ENCODE measurements around the gene MSI2.
A peak's percentile ranks its signal among the peaks of the same experiment; 100 is the strongest.
"Not testable (repeated sequence)": the region's sequence is repeated elsewhere in the genome, so short reads cannot be mapped to it uniquely, and the experiment has no call there.

Gene MSI2

GRCh38 chr17:57294629-57295501 is 38.5 kb downstream of the MSI2 start:
- peak; percentile 66 for DNase-seq

GRCh38 chr17:57295526-57296023 is 39.3 kb downstream of the MSI2 start:
- no peak for DNase-seq

- no peak for DNase-seq
These were observed 39.9 kb downstream of the MSI2 start for GRCh38 chr17:57296231-57296630.

DNA sequence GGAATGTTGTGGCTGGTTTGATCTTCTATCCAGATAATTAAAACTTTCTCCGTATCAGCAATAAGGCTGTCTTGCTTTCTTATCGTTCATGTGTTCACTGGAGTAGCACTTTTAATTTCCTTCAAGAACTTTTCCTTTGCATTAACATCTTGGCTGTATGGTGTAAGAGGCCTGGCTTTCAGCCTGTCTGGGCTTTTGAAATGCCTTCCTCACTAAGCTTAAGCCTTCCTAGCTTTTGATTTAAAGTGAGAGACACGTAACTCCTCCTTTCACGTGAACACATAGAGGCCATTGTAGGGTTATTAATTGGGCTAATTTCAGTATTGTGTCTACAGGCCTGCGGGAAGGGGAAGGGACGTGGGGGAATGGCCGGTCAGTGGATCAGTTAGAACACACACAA is 42.9 kb downstream of the MSI2 start:
- no peak for DNase-seq

- not testable (repeated sequence) for DNase-seq
These were observed 44.3 kb downstream of the MSI2 start for GRCh38 chr17:57300592-57300991.

GRCh38 chr17:57302690-57303465 is 46.6 kb downstream of the MSI2 start:
- no peak for DNase-seq

GRCh38 chr17:57305144-57305728 is 48.9 kb downstream of the MSI2 start:
- DNase-seq = no peak

DNA sequence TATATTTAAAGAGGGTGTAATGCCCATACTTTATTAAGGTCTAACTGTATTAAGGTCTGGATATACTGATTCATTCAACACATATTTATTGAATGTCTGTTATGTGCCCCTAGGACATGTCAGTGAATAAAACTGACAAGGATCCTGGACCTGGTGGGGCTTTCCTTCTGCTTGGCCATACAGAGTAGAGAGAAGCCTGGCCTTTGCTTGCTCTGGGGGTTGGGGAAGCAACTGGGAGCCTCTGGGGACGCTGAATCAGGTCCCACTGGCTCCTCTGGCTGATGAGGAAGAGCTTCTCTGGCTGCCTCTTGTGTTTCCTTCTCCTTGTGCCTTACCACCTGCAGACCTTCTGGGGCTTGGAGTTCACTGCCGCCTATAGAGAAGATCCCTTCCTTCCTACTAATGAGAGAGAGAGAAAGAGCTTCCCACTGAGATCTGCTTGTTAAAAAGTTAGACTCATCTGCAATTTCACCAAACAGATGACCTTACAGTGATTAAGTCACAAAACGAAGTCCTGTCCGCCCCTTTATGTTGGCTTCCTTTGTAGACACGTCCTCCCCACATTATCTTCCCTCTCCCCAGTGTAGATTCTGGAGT is 49.7 kb downstream of the MSI2 start:
- DNase-seq = no peak

- DNase-seq = no peak
These were observed 52.3 kb downstream of the MSI2 start for GRCh38 chr17:57308543-57309186.

- no peak for DNase-seq
These were observed 53.2 kb downstream of the MSI2 start for GRCh38 chr17:57309479-57309878.

- DNase-seq = no peak
These were observed 55.2 kb downstream of the MSI2 start for GRCh38 chr17:57311281-57312216.

DNA sequence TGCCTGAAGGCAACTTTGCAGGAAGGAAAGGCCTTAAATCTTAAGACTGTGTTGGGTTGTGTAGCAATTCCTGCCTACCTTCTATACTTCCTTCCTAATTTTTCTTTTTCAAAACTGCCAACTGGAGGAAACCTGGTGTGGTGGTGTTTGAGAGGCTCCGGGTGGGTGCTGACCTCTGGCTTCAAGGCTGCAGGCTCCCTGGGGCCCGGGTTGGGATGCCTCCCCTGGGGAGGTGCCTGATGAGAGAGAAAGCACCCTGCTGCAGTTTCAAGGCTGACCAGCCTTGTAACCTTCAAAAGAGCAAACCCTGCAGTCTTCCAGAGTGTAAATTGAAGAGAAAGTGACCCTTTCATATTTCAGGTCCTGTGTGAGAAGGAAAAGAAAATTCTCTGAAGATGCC is 55.9 kb downstream of the MSI2 start:
- no peak for DNase-seq

DNA sequence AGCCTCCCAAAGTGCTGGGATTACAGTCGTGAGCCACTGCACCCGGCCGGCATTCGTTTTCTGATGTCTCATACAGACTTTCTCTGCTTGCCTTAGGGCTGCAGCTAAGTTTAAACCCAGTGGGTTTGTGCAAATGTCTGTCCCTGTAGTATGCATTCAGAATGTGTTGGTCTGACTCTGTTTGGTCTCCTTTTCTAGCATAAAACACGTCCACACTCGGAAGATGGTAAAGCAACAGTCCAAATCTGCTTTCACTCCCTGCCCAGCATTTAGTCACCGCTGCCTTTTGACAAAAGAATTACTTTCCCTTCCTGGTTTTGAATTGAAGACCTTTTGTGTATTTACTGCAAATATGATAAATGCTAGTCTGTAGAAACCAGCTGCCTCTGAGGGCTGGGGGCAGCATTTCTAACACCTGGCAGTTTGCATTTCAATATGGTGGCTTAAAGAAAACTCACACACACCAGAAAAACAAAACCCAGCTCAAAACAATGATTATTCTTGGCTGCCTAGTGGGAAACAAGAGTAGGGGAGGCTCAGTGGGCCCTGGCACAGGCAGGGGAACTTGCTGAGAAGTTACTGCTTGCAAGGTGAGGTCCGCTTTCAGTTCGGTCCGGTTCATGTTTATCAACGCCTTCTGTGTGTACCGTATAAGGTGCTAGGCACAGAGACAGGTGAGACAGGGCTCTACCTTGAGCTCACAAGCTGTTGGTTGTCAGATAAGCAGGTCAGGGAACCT is 56.9 kb downstream of the MSI2 start:
- no peak for DNase-seq

- DNase-seq = no peak
These were observed 59.0 kb downstream of the MSI2 start for GRCh38 chr17:57315061-57316015.

- no peak for DNase-seq
These were observed 60.0 kb downstream of the MSI2 start for GRCh38 chr17:57316361-57316760.

DNA sequence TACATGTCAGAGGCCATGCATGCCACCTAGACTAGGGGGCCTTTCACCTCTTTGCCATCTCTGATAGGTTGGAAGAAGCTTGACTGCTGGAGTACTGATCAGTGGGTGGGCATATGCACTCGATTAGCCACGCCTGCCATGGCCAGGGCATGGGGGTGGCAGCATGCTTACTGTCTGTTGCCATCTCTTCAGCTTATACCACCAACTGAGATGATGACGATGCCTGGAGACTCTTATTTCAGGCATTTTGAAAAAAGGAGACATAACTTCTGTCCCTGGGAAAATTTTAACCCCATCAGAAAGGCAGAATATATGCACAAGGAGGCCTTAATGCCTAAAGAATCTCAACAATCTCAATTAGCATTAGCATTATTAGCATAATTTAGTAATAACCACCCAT is 60.8 kb downstream of the MSI2 start:
- no peak for DNase-seq

GRCh38 chr17:57318913-57319312 is 62.6 kb downstream of the MSI2 start:
- DNase-seq = no peak

DNA sequence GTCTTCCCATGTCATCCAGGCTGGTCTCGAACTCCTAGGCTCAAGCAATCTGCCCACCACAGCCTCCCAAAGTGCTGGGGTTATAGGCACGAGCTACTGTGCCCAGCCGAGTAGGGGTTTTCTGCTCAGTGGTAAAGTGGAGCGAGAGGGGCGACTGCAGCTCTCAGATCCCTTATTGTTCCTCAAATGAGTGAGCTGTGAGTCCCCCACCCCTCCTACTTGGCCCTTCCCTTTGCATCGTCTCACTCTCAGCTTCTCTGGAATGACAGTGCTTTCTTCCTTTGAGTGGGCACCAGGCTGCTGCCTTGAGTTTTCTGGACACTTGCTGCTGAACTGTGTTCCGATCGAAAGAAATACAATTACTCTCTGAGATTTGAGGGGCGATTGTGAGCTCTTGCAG is 63.5 kb downstream of the MSI2 start:
- DNase-seq = no peak

DNA sequence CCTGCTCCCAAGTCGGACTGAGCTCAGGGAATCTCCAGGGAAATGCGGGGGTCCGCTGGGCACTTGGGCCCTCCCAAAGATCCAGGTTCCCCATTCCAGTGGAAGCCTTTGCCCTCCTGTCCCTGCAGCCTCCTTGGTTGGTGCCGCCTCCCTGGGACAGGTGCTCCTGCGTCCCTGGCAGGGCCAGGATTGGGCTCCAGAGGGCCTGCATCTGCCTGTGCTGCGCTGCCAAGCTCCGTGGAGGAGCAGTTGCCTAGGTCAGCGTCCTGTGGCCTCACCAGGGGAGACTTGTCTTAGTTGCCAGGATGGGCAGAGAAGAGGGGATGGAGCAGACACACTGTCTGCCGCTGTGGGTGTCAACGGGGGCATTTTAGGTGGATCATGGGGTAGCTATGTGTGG is 67.1 kb downstream of the MSI2 start:
- no peak for DNase-seq

GRCh38 chr17:57324060-57324459 is 67.7 kb downstream of the MSI2 start:
- DNase-seq = no peak

Data from activated CD8-positive, alpha-beta memory T cell treated with anti-CD3 and anti-CD28 coated beads for 24 hours (primary cell).